ENCODE measurements around the gene EXOC3L2.

The EXOC3L2 gene

GRCh38 chr19:45189971-45190370 is 55.2 kb downstream of the EXOC3L2 start:
- no peak overlapping the region for H3K4me3 ChIP-seq (ENCODE audit: low read length)
- H3K9ac ChIP-seq (ENCODE audit: low read depth, low read length): no peak overlapping the region
- H3K9me3 ChIP-seq (ENCODE audit: insufficient read depth, low read depth, low read length): no peaks in the 10 kb centered on the region
- no peaks in the 10 kb centered on the region for H3K4me1 ChIP-seq (ENCODE audit: insufficient read depth, low read length)
- no peaks in the 10 kb centered on the region for H3K36me3 ChIP-seq (ENCODE audit: insufficient read depth, low read depth, low read length)
- H3K27ac ChIP-seq (ENCODE audit: low read length): no peak overlapping the region
- no peaks in the 10 kb centered on the region for H3K27me3 ChIP-seq (ENCODE audit: insufficient read depth, low read length)

GRCh38 chr19:45187421-45188100 is 57.6 kb downstream of the EXOC3L2 start:
- Histone ChIP-seq H3K36me3 (ENCODE audit: insufficient read depth, low read depth, low read length) (no peaks in the 10 kb centered on the region), H3K9me3 (ENCODE audit: insufficient read depth, low read depth, low read length) (no peaks in the 10 kb centered on the region), H3K4me1 (ENCODE audit: insufficient read depth, low read length) (no peaks in the 10 kb centered on the region), H3K27ac (ENCODE audit: low read length) (no peak overlapping the region), H3K27me3 (ENCODE audit: insufficient read depth, low read length) (no peaks in the 10 kb centered on the region), H3K9ac (ENCODE audit: low read depth, low read length) (no peak overlapping the region), H3K4me3 (ENCODE audit: low read length) (no peak overlapping the region)

GRCh38 chr19:45186509-45187334 is 58.5 kb downstream of the EXOC3L2 start:
- Histone ChIP-seq H3K4me3 (ENCODE audit: low read length) (no peak overlapping the region), H3K9me3 (ENCODE audit: insufficient read depth, low read depth, low read length) (no peaks in the 10 kb centered on the region), H3K9ac (ENCODE audit: low read depth, low read length) (no peak overlapping the region), H3K27ac (ENCODE audit: low read length) (no peak overlapping the region), H3K4me1 (ENCODE audit: insufficient read depth, low read length) (no peaks in the 10 kb centered on the region), H3K27me3 (ENCODE audit: insufficient read depth, low read length) (no peaks in the 10 kb centered on the region), H3K36me3 (ENCODE audit: insufficient read depth, low read depth, low read length) (no peaks in the 10 kb centered on the region)

- Histone ChIP-seq H3K4me3 (ENCODE audit: low read length) (no peak overlapping the region), H3K4me1 (ENCODE audit: insufficient read depth, low read length) (no peaks in the 10 kb centered on the region), H3K9me3 (ENCODE audit: insufficient read depth, low read depth, low read length) (no peaks in the 10 kb centered on the region), H3K27me3 (ENCODE audit: insufficient read depth, low read length) (peaks cover 8% of the 10 kb centered on the region; the same call in 1 of the 2 replicates), H3K36me3 (ENCODE audit: insufficient read depth, low read depth, low read length) (no peaks in the 10 kb centered on the region), H3K27ac (ENCODE audit: low read length) (no peak overlapping the region), H3K9ac (ENCODE audit: low read depth, low read length) (no peak overlapping the region)
These were observed 61.1 kb downstream of the EXOC3L2 start for GRCh38 chr19:45184115-45184514.

GRCh38 chr19:45182758-45183157 is 62.4 kb downstream of the EXOC3L2 start:
- H3K9ac ChIP-seq (ENCODE audit: low read depth, low read length): no peak overlapping the region
- H3K27me3 ChIP-seq (ENCODE audit: insufficient read depth, low read length): peaks cover 8% of the 10 kb centered on the region; the same call in 1 of the 2 replicates

GRCh38 chr19:45180936-45181335 is 64.3 kb downstream of the EXOC3L2 start:
- Histone ChIP-seq H3K4me3 (ENCODE audit: low read length) (no peak overlapping the region), H3K9ac (ENCODE audit: low read depth, low read length) (no peak overlapping the region), H3K27ac (ENCODE audit: low read length) (no peak overlapping the region)

More at GRCh38 chr19:45182758-45183157, 62.4 kb downstream of the EXOC3L2 start:
- Histone ChIP-seq H3K4me3 (ENCODE audit: low read length) (no peak overlapping the region), H3K4me1 (ENCODE audit: insufficient read depth, low read length) (no peaks in the 10 kb centered on the region), H3K9me3 (ENCODE audit: insufficient read depth, low read depth, low read length) (no peaks in the 10 kb centered on the region), H3K27ac (ENCODE audit: low read length) (no peak overlapping the region), H3K36me3 (ENCODE audit: insufficient read depth, low read depth, low read length) (no peaks in the 10 kb centered on the region)

GRCh38 chr19:45179892-45180370 is 65.3 kb downstream of the EXOC3L2 start:
- no peaks in the 10 kb centered on the region for H3K9me3 ChIP-seq (ENCODE audit: insufficient read depth, low read depth, low read length)
- H3K27ac ChIP-seq (ENCODE audit: low read length): no peak overlapping the region
- peaks cover 8% of the 10 kb centered on the region; the same call in 1 of the 2 replicates for H3K27me3 ChIP-seq (ENCODE audit: insufficient read depth, low read length)
- peak overlapping the region; percentile 86 for H3K4me3 ChIP-seq (ENCODE audit: low read length)
- peak overlapping the region; percentile 59; the same call in 1 of the 2 replicates for H3K9ac ChIP-seq (ENCODE audit: low read depth, low read length)
- no peaks in the 10 kb centered on the region for H3K4me1 ChIP-seq (ENCODE audit: insufficient read depth, low read length)
- H3K36me3 ChIP-seq (ENCODE audit: insufficient read depth, low read depth, low read length): no peaks in the 10 kb centered on the region

More at GRCh38 chr19:45180936-45181335, 64.3 kb downstream of the EXOC3L2 start:
- no peaks in the 10 kb centered on the region for H3K4me1 ChIP-seq (ENCODE audit: insufficient read depth, low read length)
- H3K27me3 ChIP-seq (ENCODE audit: insufficient read depth, low read length): peaks cover 8% of the 10 kb centered on the region; the same call in 1 of the 2 replicates
- no peaks in the 10 kb centered on the region for H3K36me3 ChIP-seq (ENCODE audit: insufficient read depth, low read depth, low read length)
- H3K9me3 ChIP-seq (ENCODE audit: insufficient read depth, low read depth, low read length): no peaks in the 10 kb centered on the region

GRCh38 chr19:45179072-45179891 is 65.9 kb downstream of the EXOC3L2 start:
- Histone ChIP-seq H3K4me1 (ENCODE audit: insufficient read depth, low read length) (no peaks in the 10 kb centered on the region), H3K27me3 (ENCODE audit: insufficient read depth, low read length) (peaks cover 8% of the 10 kb centered on the region; the same call in 1 of the 2 replicates)

GRCh38 chr19:45178262-45179071 is 66.7 kb downstream of the EXOC3L2 start, which contains the start of gene BLOC1S3:
Gene BLOC1S3 (plus strand): TSS chr19:45178784. CDS start chr19:45179297, 513 bp downstream.
- H3K9ac ChIP-seq (ENCODE audit: low read depth, low read length): peak within 1 kb of the TSS; percentile 89

More at GRCh38 chr19:45179072-45179891, 65.9 kb downstream of the EXOC3L2 start:
- no peak overlapping the region for H3K27ac ChIP-seq (ENCODE audit: low read length)
- no peaks in the 10 kb centered on the region for H3K9me3 ChIP-seq (ENCODE audit: insufficient read depth, low read depth, low read length)
- H3K36me3 ChIP-seq (ENCODE audit: insufficient read depth, low read depth, low read length): no peaks in the 10 kb centered on the region
- H3K4me3 ChIP-seq (ENCODE audit: low read length): peak overlapping the region; percentile 86
- peak overlapping the region; percentile 59; the same call in 1 of the 2 replicates for H3K9ac ChIP-seq (ENCODE audit: low read depth, low read length)

GRCh38 chr19:45177817-45178261 is 67.4 kb downstream of the EXOC3L2 start, which contains the start of gene TRAPPC6A:
Gene TRAPPC6A (minus strand): TSS chr19:45178237. CDS start chr19:45178218, 19 bp downstream.
- H3K9ac ChIP-seq (ENCODE audit: low read depth, low read length): peak within 1 kb of the TSS; percentile 89
- no peaks in the 10 kb centered on the region for H3K4me1 ChIP-seq (ENCODE audit: insufficient read depth, low read length)
- H3K4me3 ChIP-seq (ENCODE audit: low read length): peak within 1 kb of the TSS; percentile 86
- no peaks in the 10 kb centered on the region for H3K9me3 ChIP-seq (ENCODE audit: insufficient read depth, low read depth, low read length)
- peaks cover 8% of the 10 kb centered on the region; the same call in 1 of the 2 replicates for H3K27me3 ChIP-seq (ENCODE audit: insufficient read depth, low read length)
- H3K27ac ChIP-seq (ENCODE audit: low read length): no peak within 1 kb of the TSS
- no peaks in the 10 kb centered on the region for H3K36me3 ChIP-seq (ENCODE audit: insufficient read depth, low read depth, low read length)

More at GRCh38 chr19:45178262-45179071, 66.7 kb downstream of the EXOC3L2 start, which contains the start of gene BLOC1S3:
- H3K27ac ChIP-seq (ENCODE audit: low read length): no peak within 1 kb of the TSS
- H3K4me3 ChIP-seq (ENCODE audit: low read length): peak within 1 kb of the TSS; percentile 86
- no peaks in the 10 kb centered on the region for H3K36me3 ChIP-seq (ENCODE audit: insufficient read depth, low read depth, low read length)
- peaks cover 8% of the 10 kb centered on the region; the same call in 1 of the 2 replicates for H3K27me3 ChIP-seq (ENCODE audit: insufficient read depth, low read length)
- H3K4me1 ChIP-seq (ENCODE audit: insufficient read depth, low read length): no peaks in the 10 kb centered on the region
- no peaks in the 10 kb centered on the region for H3K9me3 ChIP-seq (ENCODE audit: insufficient read depth, low read depth, low read length)

All from iPS-20b (cell line).